A673 (cell line): ENCODE data around the gene PRKCI. TPM values are rescaled to one million over a fixed set of nuclear protein-coding genes. Genes with fewer than 3 reads are reported as not detected.

Experiments used
- BruUV-seq: library from RNA; stranded (reverse); fragments of 400-500 nt; replicated peaks from 2 replicates; lab custom pipeline; 2021; lab: Mats Ljungman, UMichigan
- CTCF ChIA-PET: fragments of 300-600 bp; sonication (Branson Sonifier 250); formaldehyde crosslinking; loops from one replicate; lab custom pipeline; 2022; ENCODE audit warnings: antibody characterized with exemption; lab: Charles Lee
- POLR2A ChIA-PET: fragments of 300-600 bp; sonication (Branson Sonifier 250); formaldehyde crosslinking; loops from one replicate; lab custom pipeline; 2022; ENCODE audit warnings: antibody characterized with exemption; ENCODE audit not compliant: low non-redundant PET; lab: Charles Lee
- DNase-seq: peaks from one replicate; pipeline ENCODE4 v3.0.0-alpha.2; 2015; ENCODE audit warnings: low spot score
- H3K27ac ChIP-seq: fragments of 200-600 bp; sonication (generic); 2 replicates; pipeline ENCODE4 v1.5.1; 2016; ENCODE audit warnings: mixed run types, low read depth, mild to moderate bottlenecking, mixed read lengths, antibody characterized with exemption, low read length; ENCODE audit not compliant: poor library complexity, severe bottlenecking
- H3K27me3 ChIP-seq: fragments of 200-600 bp; sonication (generic); replicated peaks from 2 replicates; pipeline ENCODE4 v1.6.1; 2017; ENCODE audit warnings: mixed run types, low read depth, mild to moderate bottlenecking, mixed read lengths, antibody characterized with exemption, low read length; ENCODE audit not compliant: insufficient read depth, poor library complexity
- H3K36me3 ChIP-seq: fragments of 200-600 bp; sonication (generic); 2 replicates; pipeline ENCODE4 v1.6.1; 2016; ENCODE audit warnings: mixed run types, mild to moderate bottlenecking, mixed read lengths, antibody characterized with exemption, low read length; ENCODE audit not compliant: insufficient read depth, poor library complexity, severe bottlenecking
- H3K4me1 ChIP-seq: fragments of 200-600 bp; sonication (generic); 2 replicates; pipeline ENCODE4 v1.6.1; 2017; ENCODE audit warnings: mixed run types, mild to moderate bottlenecking, mixed read lengths, antibody characterized with exemption, low read length; ENCODE audit not compliant: insufficient read depth, poor library complexity, severe bottlenecking
- H3K4me3 ChIP-seq: fragments of 200-600 bp; sonication (generic); 2 replicates; pipeline ENCODE4 v1.5.1; 2016; ENCODE audit warnings: low read depth, mixed run types, mild to moderate bottlenecking, mixed read lengths, low read length; ENCODE audit not compliant: poor library complexity, severe bottlenecking
- H3K9me3 ChIP-seq: fragments of 200-600 bp; sonication (generic); 2 replicates; pipeline ENCODE4 v1.6.1; 2016; ENCODE audit warnings: mixed run types, low read depth, mild to moderate bottlenecking, mixed read lengths, antibody characterized with exemption, low read length; ENCODE audit not compliant: poor library complexity, severe bottlenecking
- CTCF ChIP-seq: fragments of 300-800, 200-600 bp; sonication (generic); conservative IDR thresholded peaks from 2 replicates; pipeline ENCODE4 v1.5.1; 2017; ENCODE audit warnings: low read depth, mild to moderate bottlenecking, antibody characterized with exemption, low read length, moderate library complexity, mixed read lengths
- EZH2 ChIP-seq: fragments of 200-600 bp; sonication (generic); IDR thresholded peaks from 2 replicates; pipeline ENCODE4 v1.6.1; 2017; ENCODE audit warnings: borderline replicate concordance, low read depth, mild to moderate bottlenecking, mixed read lengths, antibody characterized with exemption, low read length; ENCODE audit not compliant: poor library complexity, severe bottlenecking
- intact Hi-C: fragments of 100-400 bp; cut with micrococcal nuclease; formaldehyde crosslinking; loops from one replicate; pipeline ENCODE4 v1.10.0; 2022; ENCODE audit not compliant: unreplicated experiment
- total RNA-seq: library from RNA; stranded (reverse); gene quantifications from 2 replicates; pipeline ENCODE4 v1.2.3, GENCODE V29; 2021

PRKCI gene
- total RNA-seq, 1 experiment from 2014 or later = 48.2 TPM

- ChIA-PET CTCF (no interaction called here), POLR2A (no interaction called here)
- H3K4me1 ChIP-seq = no peaks in the 10 kb centered on the region
- H3K27ac ChIP-seq = no peak overlapping the region
- H3K27me3 ChIP-seq = no peaks in the 10 kb centered on the region
- peaks cover 8% of the 10 kb centered on the region for H3K36me3 ChIP-seq
- no TSS peak for BruUV-seq
- DNase-seq = no peak
- H3K9me3 ChIP-seq = no peaks in the 10 kb centered on the region
- intact Hi-C loops = no loop called here
- no peak overlapping the region for H3K4me3 ChIP-seq
- no peak for TF ChIP-seq EZH2
- TF ChIP-seq CTCF = no peak
Observed at GRCh38 chr3:170296703-170297102, 74.5 kb downstream of the PRKCI start.

- no peak for DNase-seq
- Histone ChIP-seq H3K36me3 (peaks cover 22% of the 10 kb centered on the region), H3K27ac (no peak overlapping the region), H3K27me3 (no peaks in the 10 kb centered on the region), H3K4me1 (no peaks in the 10 kb centered on the region), H3K9me3 (no peaks in the 10 kb centered on the region), H3K4me3 (no peak overlapping the region)
- CTCF ChIA-PET = no interaction called here
- TF ChIP-seq EZH2 (no peak), CTCF (no peak)
- POLR2A ChIA-PET = no interaction called here
- intact Hi-C loops = no loop called here
- no TSS peak for BruUV-seq
Observed at GRCh38 chr3:170301405-170301804, 79.2 kb downstream of the PRKCI start.

GRCh38 chr3:170302008-170302407 is 79.8 kb downstream of the PRKCI start:
- intact Hi-C loops = no loop called here
- no peaks in the 10 kb centered on the region for H3K4me1 ChIP-seq
- no peak for TF ChIP-seq CTCF
- no peak for TF ChIP-seq EZH2
- ChIA-PET POLR2A (no interaction called here), CTCF (no interaction called here)
- H3K9me3 ChIP-seq = no peaks in the 10 kb centered on the region
- H3K27me3 ChIP-seq = no peaks in the 10 kb centered on the region
- no TSS peak for BruUV-seq
- peaks cover 18% of the 10 kb centered on the region for H3K36me3 ChIP-seq
- no peak for DNase-seq
- H3K4me3 ChIP-seq = no peak overlapping the region
- no peak overlapping the region for H3K27ac ChIP-seq
